GM10266 (cell line): ENCODE measurements around the gene LMX1B.

Source experiments
- DNase-seq: peaks from one replicate; pipeline ENCODE4 v3.0.0; 2012; ENCODE audit errors: extremely low spot score
- CTCF ChIP-seq: IDR thresholded peaks from 2 replicates; pipeline ENCODE4 v1.5.1; 2012; ENCODE audit warnings: mild to moderate bottlenecking, low read depth; ENCODE audit not compliant: control insufficient read depth, insufficient read depth; ENCODE audit errors: missing control alignments

Gene LMX1B

DNA sequence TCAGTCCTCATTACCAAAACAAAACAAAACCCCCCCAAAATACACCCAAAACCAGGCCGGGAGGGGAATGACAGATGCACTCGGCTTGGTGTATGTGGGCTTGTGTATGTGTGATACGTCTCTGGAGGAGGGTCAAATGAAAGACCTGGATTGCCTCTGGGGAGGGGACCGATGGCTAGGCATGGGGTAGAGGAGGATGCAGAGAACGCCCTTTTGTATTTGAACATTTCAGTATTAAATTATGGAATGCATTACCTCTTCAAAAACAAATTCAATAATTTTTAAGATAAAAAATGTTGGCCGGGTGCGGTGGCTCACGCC is 61.4 kb downstream of the LMX1B start:
- no peak for DNase-seq
- TF ChIP-seq CTCF: no peak

- DNase-seq: no peak
- no peak for TF ChIP-seq CTCF
Measured at GRCh38 chr9:126676102-126676684, 62.5 kb downstream of the LMX1B start.

GRCh38 chr9:126676685-126677143 is 63.0 kb downstream of the LMX1B start:
- no peak for TF ChIP-seq CTCF
- no peak for DNase-seq

- DNase-seq: no peak
- TF ChIP-seq CTCF: no peak
Measured at GRCh38 chr9:126677188-126678084, 63.7 kb downstream of the LMX1B start.

GRCh38 chr9:126678989-126679388 is 65.3 kb downstream of the LMX1B start:
- TF ChIP-seq CTCF: no peak
- no peak for DNase-seq

DNA sequence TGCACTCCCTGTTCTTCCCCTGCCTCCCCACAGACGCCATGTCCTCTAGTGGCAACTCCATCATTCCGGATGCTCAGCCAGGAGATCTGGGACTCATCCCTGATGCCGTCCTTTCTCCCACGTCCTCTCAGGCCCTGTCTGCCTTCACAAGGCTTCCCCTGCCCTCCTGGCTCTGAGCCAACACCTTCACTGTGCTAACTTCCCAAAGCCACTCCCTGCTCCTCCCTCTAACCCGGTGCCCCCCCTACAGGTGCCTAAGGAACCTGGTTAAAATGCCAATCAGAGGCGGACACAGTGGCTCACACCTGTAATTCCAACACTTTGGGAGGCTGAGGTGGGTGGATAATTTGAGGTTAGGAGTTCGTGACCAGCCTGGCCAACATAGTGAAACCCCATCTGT is 67.6 kb downstream of the LMX1B start:
- no peak for TF ChIP-seq CTCF
- no peak for DNase-seq
